DND-41 (cell line): ENCODE results near the gene SYTL2.

Source experiments
- CTCF ChIP-seq: IDR thresholded peaks from 2 replicates; pipeline ENCODE4 v1.5.1; 2012; ENCODE audit warnings: borderline replicate concordance, low read length, moderate library complexity, mild to moderate bottlenecking; ENCODE audit not compliant: poor library complexity, severe bottlenecking; ENCODE audit errors: extremely low read depth
- EZH2 ChIP-seq: IDR thresholded peaks from 3 replicates; pipeline ENCODE4 v1.6.1; 2012; ENCODE audit warnings: borderline replicate concordance, low read depth, mild to moderate bottlenecking, moderate library complexity, low read length, inconsistent platforms; ENCODE audit not compliant: severe bottlenecking

DNA sequence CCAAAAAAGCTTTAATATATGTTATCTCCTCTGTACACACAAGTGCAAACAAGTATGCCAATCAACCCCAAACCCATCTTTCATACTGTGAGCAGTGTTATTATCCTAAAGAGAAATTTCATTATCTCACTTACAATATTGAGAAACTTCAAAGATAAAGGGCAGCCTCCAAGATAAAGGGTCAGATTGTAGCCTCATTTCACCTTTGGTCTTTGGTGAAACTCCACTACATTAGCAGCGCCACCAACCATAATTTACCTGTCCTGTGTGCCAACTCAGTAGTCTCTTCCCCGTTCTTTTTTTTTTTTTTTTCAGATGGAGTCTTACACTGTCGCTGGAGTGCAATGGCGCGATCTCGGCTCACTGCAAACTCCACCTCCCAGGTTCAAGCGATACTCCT lies 9.4 kb downstream of the SYTL2 start:
- TF ChIP-seq CTCF = no peak
- TF ChIP-seq EZH2 = no peak
